Epithelial cell of esophagus (primary cell): Measurements from ENCODE around the gene BMAL2.

ENCODE experiments used
- DNase-seq: peaks from one replicate; pipeline ENCODE4 v3.0.0; 2010; ENCODE audit warnings: low read depth
- H3K4me3 ChIP-seq: 2 replicates; pipeline ENCODE4 v1.5.1; 2011; ENCODE audit warnings: mild to moderate bottlenecking, low read length, control low read depth
- CTCF ChIP-seq: IDR thresholded peaks from 2 replicates; pipeline ENCODE4 v1.5.1; 2011; ENCODE audit warnings: low read depth, mild to moderate bottlenecking, low read length, control low read depth, inconsistent platforms; ENCODE audit not compliant: insufficient read depth; ENCODE audit errors: missing control alignments

BMAL2 gene

GRCh38 chr12:27319409-27319808 is 13.2 kb upstream of the BMAL2 start:
- DNase-seq, result peak; percentile 59
- H3K4me3 ChIP-seq, result no peak overlapping the region
- TF ChIP-seq CTCF, result no peak

- H3K4me3 ChIP-seq, result no peak overlapping the region
- no peak for TF ChIP-seq CTCF
- no peak for DNase-seq
Measured at GRCh38 chr12:27319848-27320247, 12.8 kb upstream of the BMAL2 start.

GRCh38 chr12:27324530-27324929 is 8.1 kb upstream of the BMAL2 start:
- no peak overlapping the region for H3K4me3 ChIP-seq
- DNase-seq, result no peak
- TF ChIP-seq CTCF, result no peak

- no peak for TF ChIP-seq CTCF
- peak; percentile 64 for DNase-seq
- H3K4me3 ChIP-seq, result no peak overlapping the region
Measured at GRCh38 chr12:27330846-27331245, 1.8 kb upstream of the BMAL2 start.

GRCh38 chr12:27331291-27331926 is 1.2 kb upstream of the BMAL2 start:
- peak overlapping the region; percentile 19 for H3K4me3 ChIP-seq

GRCh38 chr12:27331927-27332324 is 710 bp upstream of the BMAL2 start:
- peak; percentile 54 for DNase-seq
- H3K4me3 ChIP-seq, result peak overlapping the region; percentile 56
- TF ChIP-seq CTCF, result no peak

More at GRCh38 chr12:27331291-27331926, 1.2 kb upstream of the BMAL2 start:
- no peak for TF ChIP-seq CTCF
- peak; percentile 99 for DNase-seq

- no peak for DNase-seq
Measured at GRCh38 chr12:27332407-27332713, 276 bp upstream of the BMAL2 start.

More at GRCh38 chr12:27332407-27332713, 276 bp upstream of the BMAL2 start:
- no peak for TF ChIP-seq CTCF
- peak overlapping the region; percentile 56 for H3K4me3 ChIP-seq
